ENCODE data around the gene CCDC169.

Gene CCDC169

GRCh38 chr13:36251017-36251416, 46.6 kb downstream of the CCDC169 start:
- in situ Hi-C loops (cut with MboI; ENCODE audit: low sequenced_read_pairs): loop anchor here (25.0 kb wide), 1 partner anchor 264 kb away; no protein-coding TSS in a partner anchor

GRCh38 chr13:36248700-36249099, 48.9 kb downstream of the CCDC169 start:
- in situ Hi-C loops (cut with MboI; ENCODE audit: low sequenced_read_pairs): no loop called here

- in situ Hi-C loops (cut with MboI; ENCODE audit: low sequenced_read_pairs): no loop called here
Observed at GRCh38 chr13:36244990-36245389, 52.6 kb downstream of the CCDC169 start.

GRCh38 chr13:36244073-36244472, 53.5 kb downstream of the CCDC169 start:
- in situ Hi-C loops (cut with MboI; ENCODE audit: low sequenced_read_pairs): no loop called here

GRCh38 chr13:36242761-36243160, 54.9 kb downstream of the CCDC169 start:
- in situ Hi-C loops (cut with MboI; ENCODE audit: low sequenced_read_pairs): no loop called here

GRCh38 chr13:36231236-36231635, 66.4 kb downstream of the CCDC169 start:
- in situ Hi-C loops (cut with MboI; ENCODE audit: low sequenced_read_pairs): no loop called here

- in situ Hi-C loops (cut with MboI; ENCODE audit: low sequenced_read_pairs): no loop called here
Observed at GRCh38 chr13:36224730-36225129, 72.9 kb downstream of the CCDC169 start.

GRCh38 chr13:36219883-36220282, 77.7 kb downstream of the CCDC169 start:
- in situ Hi-C loops (cut with MboI; ENCODE audit: low sequenced_read_pairs): no loop called here

GRCh38 chr13:36217456-36217855, 80.2 kb downstream of the CCDC169 start:
- in situ Hi-C loops (cut with MboI; ENCODE audit: low sequenced_read_pairs): no loop called here

- in situ Hi-C loops (cut with MboI; ENCODE audit: low sequenced_read_pairs): no loop called here
Observed at GRCh38 chr13:36214163-36214921, 83.3 kb downstream of the CCDC169 start, which contains the start of gene SOHLH2. SOHLH2 (minus strand) TSS chr13:36214556; CDS start chr13:36214526, 30 bp downstream.

- in situ Hi-C loops (cut with MboI; ENCODE audit: low sequenced_read_pairs): no loop called here
Observed at GRCh38 chr13:36212789-36213188, 84.8 kb downstream of the CCDC169 start.

GRCh38 chr13:36211567-36211966, 86.0 kb downstream of the CCDC169 start:
- in situ Hi-C loops (cut with MboI; ENCODE audit: low sequenced_read_pairs): no loop called here

- in situ Hi-C loops (cut with MboI; ENCODE audit: low sequenced_read_pairs): no loop called here
Observed at GRCh38 chr13:36210738-36211137, 86.9 kb downstream of the CCDC169 start.

- in situ Hi-C loops (cut with MboI; ENCODE audit: low sequenced_read_pairs): no loop called here
Observed at GRCh38 chr13:36207672-36208071, 89.9 kb downstream of the CCDC169 start.

- in situ Hi-C loops (cut with MboI; ENCODE audit: low sequenced_read_pairs): no loop called here
Observed at GRCh38 chr13:36193151-36193855, 104.3 kb downstream of the CCDC169 start.

- in situ Hi-C loops (cut with MboI; ENCODE audit: low sequenced_read_pairs): no loop called here
Observed at GRCh38 chr13:36192166-36192565, 105.4 kb downstream of the CCDC169 start.

GRCh38 chr13:36190771-36191170, 106.8 kb downstream of the CCDC169 start:
- in situ Hi-C loops (cut with MboI; ENCODE audit: low sequenced_read_pairs): no loop called here

GRCh38 chr13:36188441-36188840, 109.2 kb downstream of the CCDC169 start:
- in situ Hi-C loops (cut with MboI; ENCODE audit: low sequenced_read_pairs): no loop called here

- in situ Hi-C loops (cut with MboI; ENCODE audit: low sequenced_read_pairs): no loop called here
Observed at GRCh38 chr13:36183901-36184300, 113.7 kb downstream of the CCDC169 start.
